NCI-H82 treated with DMSO at 0.1 percent for 48 hours (cell line): ENCODE measurements around the gene EIF2AK2.

Experiments used
- DNase-seq: peaks from one replicate; lab custom pipeline; 2025; ENCODE audit not compliant: unreplicated experiment; lab: John Stamatoyannopoulos, UW

Gene EIF2AK2

GRCh38 chr2:37173741-37174140 lies 17.0 kb upstream of the EIF2AK2 start:
- DNase-seq, result peak; percentile 28

- no peak for DNase-seq
Observed at GRCh38 chr2:37171624-37171950, 14.8 kb upstream of the EIF2AK2 start.

GRCh38 chr2:37168217-37168981 lies 11.6 kb upstream of the EIF2AK2 start:
- DNase-seq, result peak; percentile 51

GRCh38 chr2:37167636-37168180 lies 10.9 kb upstream of the EIF2AK2 start:
- no peak for DNase-seq

- no peak for DNase-seq
Observed at GRCh38 chr2:37164757-37165156, 8.0 kb upstream of the EIF2AK2 start.

- no peak for DNase-seq
Observed at GRCh38 chr2:37156071-37156856, 516 bp downstream of the EIF2AK2 start.

- no peak for DNase-seq
Observed at GRCh38 chr2:37154785-37155184, 2.0 kb downstream of the EIF2AK2 start.

GRCh38 chr2:37153224-37153623 lies 3.6 kb downstream of the EIF2AK2 start:
- DNase-seq, result no peak

- DNase-seq, result no peak
Observed at GRCh38 chr2:37149626-37150322, 7.0 kb downstream of the EIF2AK2 start.

GRCh38 chr2:37148325-37148724 lies 8.5 kb downstream of the EIF2AK2 start:
- DNase-seq, result no peak

- DNase-seq, result no peak
Observed at GRCh38 chr2:37146062-37146461, 10.7 kb downstream of the EIF2AK2 start.

GRCh38 chr2:37143974-37144373 lies 12.8 kb downstream of the EIF2AK2 start:
- no peak for DNase-seq

GRCh38 chr2:37142546-37142945 lies 14.2 kb downstream of the EIF2AK2 start:
- DNase-seq, result no peak

- no peak for DNase-seq
Observed at GRCh38 chr2:37132914-37133313, 23.9 kb downstream of the EIF2AK2 start.

GRCh38 chr2:37125416-37125815 lies 31.4 kb downstream of the EIF2AK2 start:
- DNase-seq, result no peak

- no peak for DNase-seq
Observed at GRCh38 chr2:37119157-37119556, 37.6 kb downstream of the EIF2AK2 start.

- DNase-seq, result no peak
Observed at GRCh38 chr2:37117566-37117965, 39.2 kb downstream of the EIF2AK2 start.

- DNase-seq, result no peak
Observed at GRCh38 chr2:37111958-37112357, 44.8 kb downstream of the EIF2AK2 start.

GRCh38 chr2:37110306-37111212 lies 46.2 kb downstream of the EIF2AK2 start:
- DNase-seq, result no peak

- no peak for DNase-seq
Observed at GRCh38 chr2:37109523-37109922, 47.3 kb downstream of the EIF2AK2 start.

- DNase-seq, result no peak
Observed at GRCh38 chr2:37105150-37105549, 51.6 kb downstream of the EIF2AK2 start.
